Panc1 (cell line): Measurements from ENCODE around the gene GPR61. TPM values are rescaled to one million over a fixed set of nuclear protein-coding genes. Genes with fewer than 3 reads are reported as not detected.

Experiments used
- ATAC-seq: fragments of 200-7000 bp; cut with Tn5 transposase; 2 replicates; pipeline ENCODE4 v1.9.1; 2020; ENCODE audit warnings: mild to moderate bottlenecking, moderate library complexity
- BruUV-seq: library from RNA; stranded (reverse); fragments of 400-500 nt; replicated peaks from 2 replicates; lab custom pipeline; 2021; lab: Mats Ljungman, UMichigan
- CTCF ChIA-PET: fragments of 300-600 bp; sonication (Branson Sonifier 250); formaldehyde crosslinking; loops from one replicate; lab custom pipeline; 2022; ENCODE audit warnings: antibody characterized with exemption; lab: Charles Lee
- POLR2A ChIA-PET: fragments of 300-600 bp; sonication (Branson Sonifier 250); formaldehyde crosslinking; loops from one replicate; lab custom pipeline; 2022; ENCODE audit warnings: antibody characterized with exemption; lab: Charles Lee
- DNase-seq: peaks from one replicate; pipeline ENCODE4 v3.0.0-alpha.2; 2010; ENCODE audit warnings: low read depth, low spot score
- H3K27ac ChIP-seq: 2 replicates; pipeline ENCODE4 v1.5.1; 2011; ENCODE audit warnings: mild to moderate bottlenecking, low read length, inconsistent platforms
- H3K27me3 ChIP-seq: fragments of 200-500 bp; sonication (Bioruptor generic); 2 replicates; pipeline ENCODE4 v1.6.0; 2014; ENCODE audit warnings: low read length, inconsistent platforms; ENCODE audit not compliant: control insufficient read depth, insufficient read depth
- H3K36me3 ChIP-seq: fragments of 200-500 bp; sonication (Bioruptor generic); 2 replicates; pipeline ENCODE4 v1.5.1; 2014; ENCODE audit warnings: inconsistent platforms, mild to moderate bottlenecking, low read length, moderate library complexity; ENCODE audit not compliant: control insufficient read depth, insufficient read depth
- H3K4me1 ChIP-seq: 2 replicates; pipeline ENCODE4 v1.5.1; 2011; ENCODE audit warnings: inconsistent platforms, mild to moderate bottlenecking, low read length, moderate library complexity; ENCODE audit not compliant: control insufficient read depth, insufficient read depth
- H3K4me3 ChIP-seq, 2 experiments: 2 replicates each; pipeline ENCODE4 v1.5.1; 2011 to 2012; ENCODE audit warnings: low read depth in 2 of 2, low read length in 2 of 2, mild to moderate bottlenecking in 2 of 2, inconsistent platforms in 1 of 2, moderate library complexity in 1 of 2
- H3K9me3 ChIP-seq: fragments of 200-500 bp; sonication (Bioruptor generic); 2 replicates; pipeline ENCODE4 v1.5.1; 2014; ENCODE audit warnings: low read depth, mild to moderate bottlenecking, inconsistent platforms, low read length, moderate library complexity; ENCODE audit not compliant: control insufficient read depth, insufficient read depth
- CTCF ChIP-seq: fragments of 450-650 bp; IDR thresholded peaks from 2 replicates; pipeline ENCODE4 v1.5.1; 2017; ENCODE audit warnings: mild to moderate bottlenecking
- POLR2AphosphoS5 ChIP-seq: IDR thresholded peaks from 2 replicates; pipeline ENCODE4 v1.6.1; 2012; ENCODE audit warnings: mild to moderate bottlenecking, low read depth, low read length, moderate library complexity
- REST ChIP-seq, 2 experiments: IDR thresholded peaks; 2 replicates each; pipeline ENCODE4 v1.6.1; 2011 to 2012; ENCODE audit warnings: low read depth in 2 of 2, control low read depth in 1 of 2, low read length in 1 of 2, mild to moderate bottlenecking in 1 of 2, moderate library complexity in 1 of 2; ENCODE audit not compliant: insufficient read depth in 1 of 2
- SIN3A ChIP-seq: IDR thresholded peaks from 2 replicates; pipeline ENCODE4 v1.6.1; 2012; ENCODE audit warnings: low read depth, mild to moderate bottlenecking, low read length, moderate library complexity, borderline replicate concordance; ENCODE audit not compliant: insufficient read depth
- TCF7L2 ChIP-seq: IDR thresholded peaks from 2 replicates; pipeline ENCODE4 v1.6.1; 2011; ENCODE audit warnings: mild to moderate bottlenecking, low read depth, low read length, inconsistent platforms
- in situ Hi-C: cut with HindIII; loops from 2 replicates; pipeline ENCODE4 v1.10.0; 2016; ENCODE audit warnings: low sequenced_read_pairs, low pct_unique_long_range_greater_than_20kb
- intact Hi-C: fragments of 100-400 bp; cut with micrococcal nuclease; formaldehyde crosslinking; loops from one replicate; pipeline ENCODE4 v1.10.0; 2022; ENCODE audit not compliant: unreplicated experiment
- total RNA-seq: library from RNA; stranded (reverse); gene quantifications from one replicate; pipeline ENCODE4 v1.2.1, GENCODE V29; 2021; ENCODE audit not compliant: unreplicated experiment

GPR61 gene
- total RNA-seq, 1 experiment from 2014 or later, result not detected

- ATAC-seq (no peak), DNase-seq (no peak)
- BruUV-seq, result no TSS peak
- intact Hi-C loops, result no loop called here
- no peaks in the 10 kb centered on the region for H3K27me3 ChIP-seq
- in situ Hi-C loops, result no loop called here
- CTCF ChIA-PET, result interaction anchor here (0.7 to 2.0 kb wide), 2 partner anchors 19 to 208 kb away, joined by 4 to 7 read pairs; no protein-coding TSS in a partner anchor
- no peaks in the 10 kb centered on the region for H3K9me3 ChIP-seq
- no peak overlapping the region for H3K27ac ChIP-seq
- no peaks in the 10 kb centered on the region for H3K36me3 ChIP-seq
- TF ChIP-seq REST (IDR thresholded peaks at IDR 0.05; ENCODE audit: insufficient read depth in 1 of 2, low read depth in 2 of 2, low read length in 1 of 2), result no peak
- no peak for TF ChIP-seq CTCF
- TF ChIP-seq POLR2AphosphoS5, result no peak
- no peak for TF ChIP-seq TCF7L2
- TF ChIP-seq SIN3A, result no peak
- no peaks in the 10 kb centered on the region for H3K4me1 ChIP-seq
- POLR2A ChIA-PET, result interaction anchor here (0.6 kb wide), 1 partner anchor 28 kb away, joined by 9 read pairs; no protein-coding TSS in a partner anchor
- no peak overlapping the region for H3K4me3 ChIP-seq
Observed at GRCh38 chr1:109513110-109513710, 26.5 kb upstream of the GPR61 start.

GRCh38 chr1:109514846-109515245 lies 24.8 kb upstream of the GPR61 start:
- ChIA-PET CTCF (no interaction called here), POLR2A (interaction anchor here (0.5 to 0.6 kb wide), 2 partner anchors 53 to 556 kb away, joined by 3 to 9 read pairs; no protein-coding TSS in a partner anchor)
- TF ChIP-seq CTCF, result no peak
- TF ChIP-seq TCF7L2, result no peak
- TF ChIP-seq SIN3A, result no peak
- TF ChIP-seq POLR2AphosphoS5, result no peak
- no peak for TF ChIP-seq REST (IDR thresholded peaks at IDR 0.05; ENCODE audit: insufficient read depth in 1 of 2, low read depth in 2 of 2, low read length in 1 of 2)

More at GRCh38 chr1:109514846-109515245, 24.8 kb upstream of the GPR61 start:
- DNase-seq (no peak), ATAC-seq (no peak)
- no peak overlapping the region for H3K4me3 ChIP-seq
- no peak overlapping the region for H3K27ac ChIP-seq
- no peaks in the 10 kb centered on the region for H3K27me3 ChIP-seq
- H3K36me3 ChIP-seq, result no peaks in the 10 kb centered on the region
- intact Hi-C loops, result no loop called here
- in situ Hi-C loops, result no loop called here
- BruUV-seq, result no TSS peak
- H3K4me1 ChIP-seq, result no peaks in the 10 kb centered on the region
- no peaks in the 10 kb centered on the region for H3K9me3 ChIP-seq
